ENCODE results near the gene LRRC75A.
A peak's percentile ranks its signal among the peaks of the same experiment; 100 is the strongest.
"Not testable (repeated sequence)": the region's sequence is repeated elsewhere in the genome, so short reads cannot be mapped to it uniquely, and the experiment has no call there.

Gene LRRC75A

GRCh38 chr17:16448490-16448889 is 43.5 kb downstream of the LRRC75A start:
- DNase-seq = no peak

- DNase-seq = no peak
Measured at GRCh38 chr17:16447676-16448075, 44.3 kb downstream of the LRRC75A start.

- peak; percentile 66 for DNase-seq
Measured at GRCh38 chr17:16446338-16446983, 45.5 kb downstream of the LRRC75A start.

GRCh38 chr17:16444258-16444886 is 47.6 kb downstream of the LRRC75A start:
- peak; percentile 78 for DNase-seq

- DNase-seq = peak; percentile 82
Measured at GRCh38 chr17:16443511-16444257, 48.3 kb downstream of the LRRC75A start.

GRCh38 chr17:16442594-16443510 is 49.1 kb downstream of the LRRC75A start:
- peak; percentile 77 for DNase-seq

GRCh38 chr17:16442141-16442540 is 49.9 kb downstream of the LRRC75A start:
- peak; percentile 70 for DNase-seq

- no peak for DNase-seq
Measured at GRCh38 chr17:16440901-16441629, 50.9 kb downstream of the LRRC75A start.

- DNase-seq = not testable (repeated sequence)
Measured at GRCh38 chr17:16440354-16440753, 51.6 kb downstream of the LRRC75A start.

- DNase-seq = peak; percentile 77
Measured at GRCh38 chr17:16439811-16440351, 52.1 kb downstream of the LRRC75A start.

- DNase-seq = peak; percentile 86
Measured at GRCh38 chr17:16439303-16439791, 52.6 kb downstream of the LRRC75A start.

GRCh38 chr17:16438557-16439302 is 53.3 kb downstream of the LRRC75A start:
- DNase-seq = peak; percentile 94

- no peak for DNase-seq
Measured at GRCh38 chr17:16438173-16438556, 53.8 kb downstream of the LRRC75A start.

GRCh38 chr17:16437083-16437482 is 54.9 kb downstream of the LRRC75A start:
- no peak for DNase-seq

- no peak for DNase-seq
Measured at GRCh38 chr17:16435925-16436886, 55.8 kb downstream of the LRRC75A start.

- no peak for DNase-seq
Measured at GRCh38 chr17:16434662-16435061, 57.3 kb downstream of the LRRC75A start.

GRCh38 chr17:16433514-16433913 is 58.5 kb downstream of the LRRC75A start:
- no peak for DNase-seq

- DNase-seq = no peak
Measured at GRCh38 chr17:16432017-16432416, 60.0 kb downstream of the LRRC75A start.

GRCh38 chr17:16430650-16431049 is 61.3 kb downstream of the LRRC75A start:
- DNase-seq = no peak

GRCh38 chr17:16429083-16429482 is 62.9 kb downstream of the LRRC75A start:
- DNase-seq = no peak
